ENCODE results near the gene MCM3.

Gene MCM3

DNA sequence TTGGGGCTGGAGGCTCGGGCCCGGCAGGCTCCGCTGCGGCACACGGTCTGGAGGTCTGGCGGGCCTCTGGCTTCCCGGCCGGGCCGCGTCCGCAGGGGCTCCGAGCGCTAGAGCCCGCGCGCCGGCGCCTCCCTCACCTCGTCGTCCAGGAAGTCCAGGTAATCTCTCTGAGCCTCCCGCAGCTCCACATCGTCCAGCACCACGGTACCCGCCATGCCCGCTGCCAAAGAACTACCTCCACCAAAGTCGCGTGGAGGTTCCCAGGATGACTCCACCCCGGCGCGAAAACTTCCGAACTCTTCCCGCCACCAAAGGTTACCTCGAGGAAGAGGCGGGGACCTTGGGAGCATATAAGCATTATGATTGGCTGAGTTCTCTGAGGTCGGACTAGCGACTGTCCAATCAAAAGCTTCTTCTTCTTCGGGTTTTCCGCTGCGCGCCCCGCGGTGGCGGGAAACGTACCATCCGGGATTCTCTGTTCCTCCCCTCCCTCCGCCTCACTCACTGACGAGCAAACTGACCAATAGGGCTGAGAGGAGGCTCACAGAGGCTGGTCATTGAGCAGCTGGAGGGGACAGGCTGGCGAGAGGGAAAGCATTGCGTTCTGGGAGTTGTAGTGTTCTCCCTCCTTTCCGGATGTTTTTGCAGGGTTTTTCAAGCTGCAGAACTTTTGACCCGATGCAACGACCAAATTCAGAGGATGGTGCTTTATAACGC lies at the start of gene MCM3:
Gene MCM3, minus strand, starts transcription at position 283 of the 717 bp plus-strand sequence. Its CDS starts 68 bp downstream, at position 215.
- DNase-seq (ENCODE audit: low spot score): peak; percentile 98
- H3K4me3 Mint-ChIP-seq: no peak within 1 kb of the TSS
- peaks cover 38% of the 10 kb centered on the region for H3K36me3 Mint-ChIP-seq (ENCODE audit: low read depth)
- H3K27ac Mint-ChIP-seq: peak within 1 kb of the TSS; percentile 45
- H3K4me1 Mint-ChIP-seq (ENCODE audit: low read depth): peaks cover 40% of the 10 kb centered on the region
- H3K27me3 Mint-ChIP-seq (ENCODE audit: low read depth): no peaks in the 10 kb centered on the region
- no peaks in the 10 kb centered on the region for H3K9me3 Mint-ChIP-seq

DNA sequence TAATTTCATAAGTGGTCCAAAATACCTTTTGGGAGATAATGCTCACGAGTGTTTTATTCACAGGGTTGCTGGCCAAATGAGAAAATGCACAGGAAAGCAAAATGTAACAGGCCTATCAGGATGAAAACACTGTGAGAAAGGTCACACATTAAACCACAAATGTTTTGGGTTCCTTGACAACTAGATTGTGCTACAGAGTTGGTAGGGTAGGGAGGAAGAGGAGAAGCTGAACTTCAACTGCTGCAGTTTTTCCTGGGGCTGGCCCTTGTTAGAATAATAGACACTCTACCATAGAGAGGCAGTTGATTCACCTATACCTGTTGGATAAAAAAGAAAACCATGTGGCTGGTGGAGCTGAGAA lies 49.3 kb upstream of the MCM3 start:
- no peak for DNase-seq (ENCODE audit: low spot score)
- Mint-ChIP-seq H3K9me3 (no peaks in the 10 kb centered on the region), H3K27me3 (ENCODE audit: low read depth) (peaks cover 4% of the 10 kb centered on the region), H3K4me3 (peak overlapping the region; percentile 28), H3K4me1 (ENCODE audit: low read depth) (peaks cover 38% of the 10 kb centered on the region), H3K36me3 (ENCODE audit: low read depth) (no peaks in the 10 kb centered on the region), H3K27ac (peak overlapping the region; percentile 72)

DNA sequence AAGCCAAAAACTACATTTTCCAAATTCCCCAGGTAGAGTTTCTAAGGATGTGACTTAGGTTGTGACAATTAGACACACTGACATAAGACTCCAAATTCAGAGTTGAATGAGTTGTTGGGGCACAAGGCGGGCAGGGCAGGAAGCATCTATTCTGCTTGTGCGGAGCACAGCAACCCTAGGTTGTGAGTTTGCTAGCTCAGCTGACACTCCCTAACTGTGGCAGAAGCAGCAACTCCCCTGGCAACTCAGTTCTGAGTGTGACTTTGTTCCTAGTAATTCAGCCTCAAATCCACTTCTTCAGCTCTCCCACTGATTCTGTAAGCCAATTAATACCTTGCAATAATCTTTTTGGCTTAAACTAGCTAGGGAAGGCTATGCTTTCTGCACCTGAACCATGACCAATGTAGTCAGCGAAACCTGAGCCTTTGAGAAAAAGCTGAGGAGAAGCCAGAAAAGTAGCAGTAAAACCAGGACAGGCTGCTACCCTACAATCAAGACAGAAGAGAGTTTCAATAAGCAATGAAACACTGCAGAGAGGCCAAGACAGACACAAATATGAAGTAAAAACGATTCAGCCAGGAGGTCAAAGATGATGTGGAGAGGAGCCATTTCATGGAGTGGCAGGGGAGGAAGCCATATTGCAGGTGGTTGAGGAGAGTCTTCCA lies 47.4 kb upstream of the MCM3 start:
- Mint-ChIP-seq H3K36me3 (ENCODE audit: low read depth) (no peaks in the 10 kb centered on the region), H3K4me1 (ENCODE audit: low read depth) (peaks cover 30% of the 10 kb centered on the region), H3K4me3 (no peak overlapping the region), H3K27ac (no peak overlapping the region), H3K27me3 (ENCODE audit: low read depth) (peaks cover 4% of the 10 kb centered on the region), H3K9me3 (no peaks in the 10 kb centered on the region)
- no peak for DNase-seq (ENCODE audit: low spot score)

GRCh38 chr6:52330470-52330869 lies 45.9 kb upstream of the MCM3 start:
- H3K27me3 Mint-ChIP-seq (ENCODE audit: low read depth): peaks cover 4% of the 10 kb centered on the region
- H3K4me3 Mint-ChIP-seq: no peak overlapping the region
- no peak for DNase-seq (ENCODE audit: low spot score)
- H3K4me1 Mint-ChIP-seq (ENCODE audit: low read depth): peaks cover 21% of the 10 kb centered on the region
- no peaks in the 10 kb centered on the region for H3K9me3 Mint-ChIP-seq
- no peaks in the 10 kb centered on the region for H3K36me3 Mint-ChIP-seq (ENCODE audit: low read depth)
- no peak overlapping the region for H3K27ac Mint-ChIP-seq

- Mint-ChIP-seq H3K4me3 (no peak overlapping the region), H3K27me3 (ENCODE audit: low read depth) (peaks cover 4% of the 10 kb centered on the region)
These were observed 44.2 kb upstream of the MCM3 start for GRCh38 chr6:52328729-52329128.

GRCh38 chr6:52328303-52328662 lies 43.7 kb upstream of the MCM3 start:
- H3K36me3 Mint-ChIP-seq (ENCODE audit: low read depth): no peaks in the 10 kb centered on the region
- peaks cover 8% of the 10 kb centered on the region for H3K4me1 Mint-ChIP-seq (ENCODE audit: low read depth)
- H3K27me3 Mint-ChIP-seq (ENCODE audit: low read depth): peaks cover 4% of the 10 kb centered on the region
- no peak for DNase-seq (ENCODE audit: low spot score)
- no peak overlapping the region for H3K4me3 Mint-ChIP-seq
- no peak overlapping the region for H3K27ac Mint-ChIP-seq
- no peaks in the 10 kb centered on the region for H3K9me3 Mint-ChIP-seq

More at GRCh38 chr6:52328729-52329128, 44.2 kb upstream of the MCM3 start:
- Mint-ChIP-seq H3K36me3 (ENCODE audit: low read depth) (no peaks in the 10 kb centered on the region), H3K9me3 (no peaks in the 10 kb centered on the region), H3K27ac (no peak overlapping the region), H3K4me1 (ENCODE audit: low read depth) (peaks cover 13% of the 10 kb centered on the region)
- DNase-seq (ENCODE audit: low spot score): no peak

DNA sequence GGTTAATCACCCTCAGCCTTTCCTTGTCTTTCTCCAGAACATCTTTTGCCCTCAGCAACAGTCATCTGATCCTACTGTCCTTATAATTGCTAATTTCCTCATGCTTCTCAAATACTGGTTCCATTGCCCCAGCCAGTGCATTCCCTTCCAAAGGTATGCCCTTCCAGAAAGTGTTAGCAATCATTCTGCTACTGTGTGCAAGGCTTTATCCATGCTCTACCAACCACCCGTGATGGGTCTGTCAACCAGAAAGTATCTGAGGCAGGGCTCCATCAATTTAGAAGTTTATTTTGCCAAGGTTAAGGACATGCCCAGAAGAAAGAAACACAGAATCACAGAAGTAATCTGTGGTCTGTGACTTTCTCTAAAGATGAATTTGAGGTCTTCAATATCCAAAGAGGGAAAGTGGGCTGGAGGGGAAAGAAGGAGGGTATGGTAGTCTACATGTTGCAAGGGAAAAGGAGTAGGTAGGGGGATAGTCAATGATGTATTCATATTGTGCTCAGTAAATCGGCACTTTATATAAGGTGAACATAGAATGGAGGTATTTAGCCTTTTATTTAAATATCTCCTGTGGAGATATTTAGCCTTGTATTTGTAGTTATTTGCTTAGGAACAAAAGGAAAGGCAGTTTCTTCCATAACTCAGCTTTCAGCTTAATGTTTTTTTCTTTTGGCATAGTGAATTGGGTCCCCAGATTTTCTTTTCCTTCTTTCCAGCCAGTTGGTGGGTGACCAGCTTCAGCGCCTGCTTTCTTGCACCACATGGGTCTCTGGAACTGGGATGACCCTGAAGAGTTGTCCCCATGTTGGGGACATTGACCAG lies 42.2 kb upstream of the MCM3 start:
- H3K9me3 Mint-ChIP-seq: no peaks in the 10 kb centered on the region
- DNase-seq (ENCODE audit: low spot score): no peak
- H3K27me3 Mint-ChIP-seq (ENCODE audit: low read depth): peaks cover 4% of the 10 kb centered on the region
- H3K27ac Mint-ChIP-seq: no peak overlapping the region
- peaks cover 5% of the 10 kb centered on the region for H3K4me1 Mint-ChIP-seq (ENCODE audit: low read depth)
- no peaks in the 10 kb centered on the region for H3K36me3 Mint-ChIP-seq (ENCODE audit: low read depth)
- H3K4me3 Mint-ChIP-seq: no peak overlapping the region

DNA sequence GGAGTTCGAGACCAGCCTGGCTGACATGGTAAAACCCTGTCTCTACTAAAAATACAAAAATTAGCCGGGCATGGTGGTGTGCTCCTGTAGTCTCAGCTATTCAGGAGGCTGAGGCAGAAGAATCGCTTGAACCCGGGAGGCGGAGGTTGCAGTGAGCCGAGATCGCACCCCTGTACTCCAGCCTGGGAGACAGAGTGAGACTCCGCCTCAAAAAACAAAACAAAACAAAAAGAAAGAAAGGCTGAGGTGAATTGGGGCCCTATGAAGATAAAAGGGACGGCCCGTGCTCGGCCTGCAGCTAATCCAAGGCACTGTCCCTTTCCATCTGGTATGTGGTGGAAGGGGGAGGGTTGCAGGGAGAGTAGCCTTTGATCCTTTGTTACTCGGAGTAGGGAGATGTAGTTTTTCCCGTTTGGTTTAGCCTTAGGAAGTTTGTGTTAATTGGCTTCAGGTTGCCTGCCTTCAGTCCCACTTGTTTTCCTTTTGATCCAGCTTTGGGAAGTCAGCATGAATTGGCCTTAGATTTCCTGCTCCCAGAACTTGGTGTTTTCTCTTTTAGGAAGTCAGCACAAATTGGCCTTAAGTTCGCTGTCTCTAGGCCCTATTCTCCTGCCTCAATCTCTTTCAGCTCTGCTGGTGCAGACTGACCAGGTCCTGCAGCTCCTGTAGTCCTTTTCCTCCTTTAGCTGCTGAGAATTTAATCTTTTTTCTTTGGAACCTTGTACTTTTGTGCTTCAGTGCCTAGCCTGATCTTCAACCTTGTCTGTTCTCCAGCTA lies 41.3 kb upstream of the MCM3 start:
- no peak for DNase-seq (ENCODE audit: low spot score)
- Mint-ChIP-seq H3K4me3 (no peak overlapping the region), H3K27ac (no peak overlapping the region), H3K4me1 (ENCODE audit: low read depth) (peaks cover 3% of the 10 kb centered on the region), H3K9me3 (no peaks in the 10 kb centered on the region), H3K36me3 (ENCODE audit: low read depth) (no peaks in the 10 kb centered on the region), H3K27me3 (ENCODE audit: low read depth) (peaks cover 4% of the 10 kb centered on the region)

DNA sequence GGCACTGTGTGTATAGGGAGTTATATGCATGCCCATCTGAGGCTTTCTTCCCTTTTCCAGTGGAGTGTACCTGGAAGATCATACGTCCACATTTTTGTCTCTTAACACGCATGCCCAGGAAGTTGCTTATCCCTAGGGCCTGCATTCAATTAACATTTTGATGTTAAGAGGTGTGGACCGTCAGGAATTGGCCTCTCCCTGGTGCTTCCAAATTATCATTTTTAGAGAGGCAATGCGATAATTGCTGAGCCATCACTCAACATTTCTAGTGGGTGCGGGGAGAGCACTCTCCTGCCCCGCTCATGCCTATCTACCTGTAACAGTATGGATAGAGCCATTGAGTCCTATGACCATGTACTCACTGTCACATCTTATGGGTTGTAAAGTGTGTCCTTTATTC lies 39.6 kb upstream of the MCM3 start:
- Mint-ChIP-seq H3K36me3 (ENCODE audit: low read depth) (no peaks in the 10 kb centered on the region), H3K27me3 (ENCODE audit: low read depth) (no peaks in the 10 kb centered on the region), H3K4me1 (ENCODE audit: low read depth) (peaks cover 3% of the 10 kb centered on the region), H3K9me3 (no peaks in the 10 kb centered on the region), H3K27ac (no peak overlapping the region), H3K4me3 (no peak overlapping the region)
- no peak for DNase-seq (ENCODE audit: low spot score)

GRCh38 chr6:52317841-52318581 lies 33.5 kb upstream of the MCM3 start:
- no peaks in the 10 kb centered on the region for H3K36me3 Mint-ChIP-seq (ENCODE audit: low read depth)
- H3K9me3 Mint-ChIP-seq: no peaks in the 10 kb centered on the region
- H3K27ac Mint-ChIP-seq: no peak overlapping the region
- DNase-seq (ENCODE audit: low spot score): no peak
- no peak overlapping the region for H3K4me3 Mint-ChIP-seq
- H3K4me1 Mint-ChIP-seq (ENCODE audit: low read depth): peaks cover 16% of the 10 kb centered on the region
- H3K27me3 Mint-ChIP-seq (ENCODE audit: low read depth): no peaks in the 10 kb centered on the region

- DNase-seq (ENCODE audit: low spot score): no peak
These were observed 32.7 kb upstream of the MCM3 start for GRCh38 chr6:52317211-52317610.

DNA sequence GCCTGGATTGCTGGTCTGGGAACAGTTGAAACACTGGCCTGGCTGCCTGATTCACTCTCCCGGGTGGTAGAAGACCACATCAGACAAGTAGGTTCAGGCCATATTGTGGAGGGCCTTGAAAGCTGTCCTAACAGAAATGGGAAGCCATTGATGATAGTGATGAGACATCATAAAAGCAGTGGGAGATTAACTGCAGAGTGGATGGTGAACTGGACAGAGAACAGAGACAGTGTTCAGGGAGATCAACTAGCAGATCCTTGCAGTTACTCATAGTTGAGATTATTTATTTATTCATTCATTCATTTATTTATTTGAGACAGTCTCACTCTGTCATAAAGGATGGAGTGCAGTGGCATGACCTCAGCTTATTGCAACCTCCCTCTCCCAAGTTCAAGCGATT lies 30.2 kb upstream of the MCM3 start:
- Mint-ChIP-seq H3K9me3 (no peaks in the 10 kb centered on the region), H3K27me3 (ENCODE audit: low read depth) (no peaks in the 10 kb centered on the region), H3K36me3 (ENCODE audit: low read depth) (no peaks in the 10 kb centered on the region), H3K4me1 (ENCODE audit: low read depth) (peaks cover 24% of the 10 kb centered on the region), H3K27ac (no peak overlapping the region), H3K4me3 (no peak overlapping the region)
- no peak for DNase-seq (ENCODE audit: low spot score)

More at GRCh38 chr6:52317211-52317610, 32.7 kb upstream of the MCM3 start:
- no peaks in the 10 kb centered on the region for H3K27me3 Mint-ChIP-seq (ENCODE audit: low read depth)
- H3K9me3 Mint-ChIP-seq: no peaks in the 10 kb centered on the region
- no peak overlapping the region for H3K27ac Mint-ChIP-seq
- H3K36me3 Mint-ChIP-seq (ENCODE audit: low read depth): no peaks in the 10 kb centered on the region
- no peak overlapping the region for H3K4me3 Mint-ChIP-seq
- peaks cover 19% of the 10 kb centered on the region for H3K4me1 Mint-ChIP-seq (ENCODE audit: low read depth)

DNA sequence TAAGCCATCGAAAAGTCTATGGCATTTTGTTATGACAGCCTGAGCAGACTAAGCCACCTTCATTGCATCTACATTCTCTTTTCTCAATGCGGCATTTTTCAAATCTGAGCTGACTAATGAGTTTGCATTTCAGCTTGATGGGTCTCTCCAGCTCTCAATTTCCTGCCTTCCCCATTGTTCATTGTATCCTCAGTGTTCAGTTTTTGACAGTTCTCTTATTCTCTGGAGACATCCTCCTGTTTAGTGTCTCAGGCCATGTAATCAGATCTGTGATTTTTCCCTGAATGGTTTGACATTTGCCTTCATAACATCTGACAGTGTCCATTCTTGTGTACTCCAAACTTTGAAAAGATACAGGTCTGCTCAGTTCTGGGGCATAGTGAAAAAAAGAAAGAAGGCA lies 27.9 kb upstream of the MCM3 start:
- peaks cover 26% of the 10 kb centered on the region for H3K4me1 Mint-ChIP-seq (ENCODE audit: low read depth)

More for the DNA sequence above, 27.9 kb upstream of the MCM3 start:
- H3K9me3 Mint-ChIP-seq: no peaks in the 10 kb centered on the region
- no peak for DNase-seq (ENCODE audit: low spot score)
- H3K27me3 Mint-ChIP-seq (ENCODE audit: low read depth): no peaks in the 10 kb centered on the region
- no peak overlapping the region for H3K4me3 Mint-ChIP-seq
- no peaks in the 10 kb centered on the region for H3K36me3 Mint-ChIP-seq (ENCODE audit: low read depth)
- no peak overlapping the region for H3K27ac Mint-ChIP-seq
